A549 (cell line): ENCODE measurements around the gene CFAP410.

Experiments used
- CBX8 ChIP-seq: fragments of 200-600 bp; sonication (generic); IDR thresholded peaks from 2 replicates; pipeline ENCODE4 v1.6.1; 2016
- CTCF ChIP-seq: fragments of >200 bp; sonication (Bioruptor Twin); formaldehyde crosslinking; IDR thresholded peaks from 3 replicates; pipeline ENCODE4 v1.5.1; 2016
- EP300 ChIP-seq, 2 experiments: fragments of >200 bp; sonication (Bioruptor Twin); formaldehyde crosslinking; IDR thresholded peaks; 2 replicates in 1 of 2; 3 replicates in 1 of 2; pipeline ENCODE4 v1.6.1; 2016 to 2017
- HDAC2 ChIP-seq: fragments of 200-600 bp; sonication (generic); IDR thresholded peaks from 2 replicates; pipeline ENCODE4 v1.6.1; 2016
- MAZ ChIP-seq: fragments of 150-350 bp; IDR thresholded peaks from 2 replicates; pipeline ENCODE4 v1.6.1; 2014; ENCODE audit warnings: antibody characterized with exemption, low read depth, low read length, borderline replicate concordance
- NFE2L2 ChIP-seq: fragments of 150-350 bp; conservative IDR thresholded peaks from 2 replicates; pipeline ENCODE4 v1.6.1; 2014; ENCODE audit warnings: low read length
- PHF8 ChIP-seq: fragments of 200-600 bp; sonication (generic); IDR thresholded peaks from 2 replicates; pipeline ENCODE4 v1.6.1; 2016; ENCODE audit warnings: low read depth, mild to moderate bottlenecking, antibody characterized with exemption, moderate library complexity, borderline replicate concordance
- POLR2A ChIP-seq: IDR thresholded peaks from 2 replicates; pipeline ENCODE4 v1.6.1; 2012; ENCODE audit warnings: mild to moderate bottlenecking, low read length
- USF2 ChIP-seq: fragments of 450-650 bp; IDR thresholded peaks from 2 replicates; pipeline ENCODE4 v1.6.1; 2014; ENCODE audit warnings: antibody characterized with exemption
- ZFP36 ChIP-seq: fragments of 450-650 bp; IDR thresholded peaks from 2 replicates; pipeline ENCODE4 v1.6.1; 2014; ENCODE audit warnings: borderline replicate concordance; ENCODE audit not compliant: partially characterized antibody

GRCh38 chr21:44376606-44377005 is 37.4 kb upstream of the CFAP410 start:
- no peak for TF ChIP-seq PHF8
- TF ChIP-seq CTCF: no peak
- no peak for TF ChIP-seq CBX8
- TF ChIP-seq POLR2A: no peak
- no peak for TF ChIP-seq EP300 (IDR thresholded peaks at IDR 0.05)
- TF ChIP-seq ZFP36: no peak
- TF ChIP-seq HDAC2: no peak
- no peak for TF ChIP-seq NFE2L2
- TF ChIP-seq MAZ: no peak
- no peak for TF ChIP-seq USF2
